HG02571 (cell line): ENCODE results near the gene STK32B.
"Not testable (repeated sequence)": the region's sequence is repeated elsewhere in the genome, so short reads cannot be mapped to it uniquely, and the experiment has no call there.

Source experiments
- ATAC-seq: cut with Tn5 transposase; IDR thresholded peaks from one replicate; pipeline ENCODE4 v1.9.1; 2021; ENCODE audit warnings: mild to moderate bottlenecking, moderate library complexity; ENCODE audit not compliant: unreplicated experiment

STK32B gene

DNA sequence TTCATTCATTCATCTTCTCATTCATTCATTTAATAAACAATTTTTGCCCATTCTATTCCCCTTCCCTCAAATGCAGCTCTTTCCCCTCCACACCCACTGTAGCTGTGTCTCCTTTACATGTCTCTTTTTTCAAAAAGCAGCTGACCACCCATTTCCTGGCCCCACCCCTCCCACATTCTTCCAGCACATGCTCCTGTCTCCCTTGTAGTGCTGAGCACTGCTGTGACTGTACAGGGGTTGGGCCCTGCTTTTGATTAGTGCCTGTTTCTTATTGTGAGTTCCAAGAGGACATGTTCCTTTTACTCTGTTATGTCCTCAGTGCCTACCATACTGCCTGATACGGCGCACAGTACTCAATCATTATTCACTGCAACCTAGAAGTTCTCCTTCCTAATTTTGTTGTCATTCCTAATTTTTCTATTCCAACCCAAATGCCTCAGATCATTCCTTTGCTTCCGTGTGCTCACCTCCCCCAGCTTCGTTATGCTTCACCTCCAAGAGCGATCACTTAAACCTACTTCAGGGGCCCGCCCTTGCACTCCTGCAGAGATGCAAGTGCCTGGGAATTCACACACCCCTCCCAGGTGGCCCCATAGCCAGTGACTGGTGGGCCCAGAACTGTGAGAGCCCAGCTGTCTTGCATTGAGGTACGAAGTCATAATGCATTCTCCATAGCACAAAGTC lies 152.2 kb downstream of the STK32B start:
- no peak for ATAC-seq

DNA sequence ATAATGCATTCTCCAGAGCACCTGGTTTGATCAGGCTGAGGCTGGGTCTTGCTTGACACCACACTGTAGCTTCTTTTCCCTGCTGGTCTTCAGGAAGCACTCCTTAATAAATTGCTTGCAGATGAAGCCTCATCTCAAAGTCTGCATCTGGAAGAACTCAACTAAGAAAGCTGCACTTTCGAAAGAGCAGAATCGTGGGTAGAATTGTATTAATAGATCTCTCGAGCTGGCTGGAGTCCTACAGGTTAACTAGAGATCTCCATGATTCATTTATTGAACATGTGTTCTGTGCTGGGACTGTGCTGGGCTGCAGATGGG lies 152.7 kb downstream of the STK32B start:
- ATAC-seq = no peak

DNA sequence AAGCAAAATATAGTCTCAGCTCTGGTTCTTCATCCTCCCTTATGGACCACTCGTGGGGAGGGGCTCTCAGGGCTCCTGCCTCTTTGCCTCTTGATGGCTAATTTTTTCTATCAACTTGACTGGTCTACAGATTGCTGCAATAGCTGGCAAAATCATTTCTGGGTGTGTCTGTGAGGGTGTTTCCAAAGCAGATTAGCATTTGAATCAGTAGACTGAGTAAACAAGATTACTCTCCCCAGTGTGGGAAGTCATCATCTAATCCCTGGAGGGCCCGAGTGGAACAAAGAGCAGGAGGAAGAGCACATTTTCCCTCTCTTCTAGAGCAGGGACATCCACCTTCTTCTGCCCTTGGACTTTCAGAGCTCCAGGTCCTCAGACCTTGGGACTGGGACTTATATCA lies 153.5 kb downstream of the STK32B start:
- no peak for ATAC-seq

DNA sequence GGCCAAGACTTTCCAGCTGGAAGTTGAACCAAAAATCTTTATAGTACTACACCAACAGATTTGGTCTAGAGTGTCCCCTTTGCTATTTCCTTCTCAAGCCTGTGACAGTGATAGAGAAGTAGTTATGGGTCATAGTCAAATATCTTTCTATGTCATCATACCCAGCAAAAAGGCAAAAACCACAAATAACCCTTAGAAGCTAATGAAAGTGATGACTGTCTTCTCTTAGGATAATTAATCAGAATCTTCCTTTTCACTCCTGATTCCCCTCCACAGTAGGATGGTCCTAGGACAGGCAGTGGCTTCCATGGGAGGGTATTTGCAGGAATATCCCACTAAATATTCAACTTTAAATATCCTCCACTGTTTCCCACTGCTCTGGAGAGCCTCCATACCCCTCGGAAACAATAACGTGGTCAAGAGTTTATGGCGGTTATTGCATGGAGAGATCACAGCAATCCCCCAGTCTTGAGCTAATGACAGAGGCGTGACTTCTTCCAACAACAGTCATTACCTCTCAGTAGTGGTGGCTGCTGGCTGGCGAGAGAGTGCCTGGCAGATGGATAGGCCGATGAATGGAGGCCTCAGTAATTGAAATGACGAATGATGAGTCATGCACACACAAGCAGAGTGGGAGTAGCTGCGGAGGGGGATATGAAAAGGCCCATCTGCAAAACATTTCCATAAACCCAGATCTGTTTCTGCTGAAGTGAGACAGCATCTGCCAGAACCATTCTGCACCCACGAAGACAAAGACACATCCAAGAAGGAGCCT lies 154.9 kb downstream of the STK32B start:
- no peak for ATAC-seq

DNA sequence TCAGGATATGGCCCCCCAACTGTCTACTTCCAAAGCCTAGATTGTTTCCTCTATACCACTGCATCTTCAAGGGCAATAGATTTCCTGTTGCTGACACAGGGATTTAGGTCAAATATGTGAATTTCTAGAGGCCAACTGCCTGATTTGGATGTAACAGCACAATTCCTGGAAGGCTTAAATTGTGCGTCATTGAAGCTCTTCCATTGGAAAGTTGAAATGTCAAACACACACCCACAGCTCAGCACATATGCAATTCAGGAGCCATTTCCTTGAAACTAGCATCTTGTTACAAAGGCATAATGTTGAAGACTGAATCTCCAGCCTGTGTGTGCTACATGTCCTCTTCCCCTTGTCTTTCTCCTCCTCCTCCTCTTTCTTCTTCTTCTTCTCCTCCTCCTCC lies 158.6 kb downstream of the STK32B start:
- ATAC-seq = no peak

DNA sequence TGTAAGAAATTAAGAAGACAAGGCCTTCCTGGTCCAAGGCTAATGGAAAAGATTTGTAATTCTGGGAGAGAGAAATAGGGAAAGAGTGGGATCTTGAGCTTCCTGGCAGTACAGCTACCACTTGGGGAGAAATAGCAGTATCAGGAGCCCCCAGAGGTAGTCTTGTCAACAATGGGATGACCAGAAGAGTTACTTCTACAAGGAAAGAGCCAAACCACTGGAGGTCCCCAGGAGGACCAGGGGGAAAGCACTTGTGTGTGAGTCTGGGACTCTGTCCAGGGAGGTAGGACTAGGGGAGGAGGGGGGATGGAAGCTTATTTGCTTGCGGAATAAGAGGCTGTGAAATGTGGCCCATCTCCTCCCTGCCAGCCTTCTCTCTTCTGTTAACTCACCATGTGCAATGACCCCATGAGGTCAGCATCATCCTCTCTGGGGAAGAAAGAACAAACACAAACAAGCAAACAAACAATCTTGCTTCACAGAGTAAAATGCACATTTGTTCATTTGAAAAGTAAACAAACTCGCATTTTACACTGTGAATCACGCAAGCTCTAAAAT lies 160.1 kb downstream of the STK32B start:
- ATAC-seq = no peak

DNA sequence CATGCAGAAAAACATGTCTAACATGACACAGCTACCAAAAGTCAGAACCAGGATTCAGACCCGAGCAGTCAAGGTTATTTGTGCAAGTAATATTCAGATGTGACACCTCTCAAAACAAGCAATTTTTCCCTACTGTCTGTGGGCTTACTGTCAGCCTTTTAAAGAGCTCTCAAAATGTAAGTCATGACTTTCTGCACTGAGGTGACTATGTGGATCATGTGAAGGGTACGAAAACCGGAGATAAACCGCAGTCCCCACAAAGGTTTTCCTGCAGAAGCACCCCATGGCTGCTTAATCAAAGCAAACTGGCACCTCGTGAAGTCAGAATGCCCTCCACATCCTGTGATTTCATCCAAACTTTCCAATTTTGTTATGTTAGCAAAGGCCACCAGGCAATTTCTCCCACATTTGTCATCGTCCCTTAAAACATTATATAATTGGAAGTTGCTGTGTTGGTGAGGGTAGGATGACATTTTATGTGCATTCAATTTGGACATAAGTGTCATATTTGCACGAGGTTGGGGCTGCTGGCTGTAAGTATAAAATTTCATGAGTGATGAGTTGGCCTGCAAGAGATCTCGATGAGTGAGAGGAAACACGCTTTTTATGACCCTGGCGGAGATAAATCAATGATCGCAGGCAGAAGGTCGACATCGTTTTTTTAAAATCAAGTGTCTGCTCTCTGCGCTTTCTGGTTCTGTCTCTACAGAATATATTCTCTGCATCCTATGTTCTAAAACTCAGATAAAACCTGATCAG lies 161.2 kb downstream of the STK32B start:
- ATAC-seq = no peak

DNA sequence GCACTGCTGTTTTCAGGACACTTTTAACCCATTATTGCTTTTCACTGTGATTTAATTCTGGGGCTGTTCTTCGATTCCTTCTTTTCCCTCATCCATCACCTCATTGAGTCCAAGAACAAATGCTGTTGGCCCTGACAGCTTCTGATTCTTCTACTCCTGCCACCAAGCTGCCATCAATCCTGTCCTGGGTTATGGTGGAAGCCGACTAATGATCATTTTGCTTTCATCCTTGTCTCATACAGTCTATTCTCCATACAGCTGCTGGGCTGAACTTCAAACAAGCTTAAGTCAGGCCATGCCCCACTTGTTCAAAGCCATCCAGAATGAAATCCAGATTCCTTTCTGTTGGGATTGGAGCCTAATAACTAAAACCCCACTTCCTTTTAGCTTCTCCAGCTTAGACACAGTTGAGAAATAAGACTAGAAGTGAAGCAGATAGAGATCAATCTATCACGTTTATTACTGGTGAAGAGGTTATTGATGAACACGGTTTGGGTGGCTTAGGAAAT lies 161.9 kb downstream of the STK32B start:
- no peak for ATAC-seq

DNA sequence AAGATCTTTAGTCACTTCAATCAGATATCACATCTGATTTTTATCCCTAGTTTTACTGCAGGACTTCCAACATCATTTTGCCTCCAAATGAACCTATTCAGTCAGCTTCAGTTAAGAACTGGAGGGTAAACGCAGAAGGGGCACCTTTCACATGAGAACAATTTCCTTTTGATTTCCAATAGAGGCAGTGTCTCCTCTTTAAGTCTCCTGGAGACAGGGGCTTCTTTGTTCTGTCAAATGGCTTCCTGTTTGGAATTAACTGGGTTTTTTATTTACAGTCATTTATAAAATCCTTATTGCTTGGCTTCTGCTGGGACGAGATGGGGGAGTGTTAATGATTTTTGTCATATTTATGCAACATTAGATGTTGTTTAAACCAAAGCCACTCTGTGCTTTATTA lies 164.0 kb downstream of the STK32B start:
- no peak for ATAC-seq

DNA sequence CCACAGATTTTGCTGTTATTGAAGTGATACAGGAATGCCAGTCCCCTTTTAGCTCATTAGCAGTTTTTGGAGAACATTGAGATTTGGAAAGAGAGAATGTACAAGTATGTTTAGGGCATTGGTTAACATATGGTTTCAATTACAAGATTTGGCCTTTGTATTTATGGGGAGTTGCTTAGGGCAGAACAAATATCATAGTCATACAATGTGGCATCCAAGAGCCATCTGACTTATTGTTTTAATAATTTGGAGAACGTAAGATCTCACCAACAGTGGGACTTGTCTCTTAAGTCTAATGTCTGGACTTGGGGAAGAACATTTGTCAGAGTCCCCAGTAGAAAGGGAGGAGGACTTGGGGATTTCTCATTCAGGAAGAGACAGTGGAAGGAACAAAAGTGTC lies 166.1 kb downstream of the STK32B start:
- ATAC-seq = no peak

DNA sequence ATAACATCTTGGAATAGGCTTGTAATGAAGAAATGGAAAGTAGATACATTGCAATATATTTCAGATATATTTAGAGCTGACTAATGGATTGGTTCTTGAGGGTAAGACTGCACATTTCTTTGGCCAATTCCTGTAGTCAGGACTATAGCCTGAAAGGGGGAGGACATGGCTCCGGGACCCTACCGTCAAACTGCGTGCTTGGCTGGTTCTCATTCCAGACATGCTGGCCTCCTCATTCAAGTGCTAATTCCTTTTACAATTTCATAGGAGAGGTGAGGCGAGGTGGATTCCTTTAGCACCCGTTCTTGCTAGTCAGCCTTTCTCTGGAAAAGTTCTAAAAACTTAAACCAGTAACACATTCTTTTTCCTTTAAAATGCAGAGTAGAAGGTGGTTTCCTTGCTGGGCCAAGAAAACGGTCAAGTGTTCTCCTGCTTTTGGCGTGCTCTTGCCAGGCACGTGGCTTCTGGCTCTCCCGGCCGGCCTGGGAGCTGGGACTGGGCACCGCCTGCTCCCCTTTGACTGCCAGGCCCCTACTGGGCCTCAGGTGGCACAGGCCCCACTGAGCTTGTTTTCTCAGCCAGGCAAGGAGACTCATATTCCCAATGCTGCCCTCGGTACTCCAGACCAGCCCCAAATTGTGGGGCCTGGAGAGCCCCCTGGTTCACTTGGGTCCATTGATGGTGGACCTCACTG lies 167.2 kb downstream of the STK32B start:
- no peak for ATAC-seq

DNA sequence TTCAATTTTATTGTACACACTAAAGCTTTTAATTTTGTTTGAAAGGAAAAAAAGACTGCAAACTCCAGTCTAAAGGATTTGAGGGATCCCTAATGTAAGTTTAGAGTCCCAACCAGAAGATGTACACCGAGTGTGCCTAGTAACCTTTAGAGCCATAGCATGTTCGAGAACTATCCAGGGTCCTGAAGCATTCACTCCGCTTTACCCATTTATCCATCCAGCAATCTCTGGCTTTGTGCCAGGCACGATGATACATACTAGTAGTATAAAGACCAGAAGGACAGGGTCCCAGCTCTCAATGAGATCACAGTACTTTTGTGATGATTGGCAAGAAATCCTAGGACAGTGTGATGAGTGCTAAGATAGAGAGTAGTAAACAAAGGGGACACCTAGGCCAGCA lies 168.7 kb downstream of the STK32B start:
- no peak for ATAC-seq

DNA sequence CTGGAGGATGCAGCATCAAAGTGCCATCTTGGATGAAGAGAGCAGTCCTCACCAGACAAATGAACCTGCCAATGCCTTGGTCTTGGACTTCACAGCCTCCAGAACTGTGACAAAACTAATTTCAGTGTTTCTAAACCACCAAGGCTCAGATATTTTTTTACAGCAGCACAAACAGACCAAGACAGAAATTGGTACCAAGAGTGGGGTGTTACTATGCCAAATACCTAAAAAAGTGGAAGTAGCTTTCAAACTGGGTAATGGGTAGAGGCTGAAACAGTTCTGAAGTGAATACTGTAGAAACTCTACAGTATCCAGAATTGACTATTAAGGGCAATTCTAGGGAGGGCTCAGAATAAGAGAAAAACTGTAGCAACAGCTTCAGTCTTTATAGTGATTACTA lies 170.8 kb downstream of the STK32B start:
- ATAC-seq = no peak

DNA sequence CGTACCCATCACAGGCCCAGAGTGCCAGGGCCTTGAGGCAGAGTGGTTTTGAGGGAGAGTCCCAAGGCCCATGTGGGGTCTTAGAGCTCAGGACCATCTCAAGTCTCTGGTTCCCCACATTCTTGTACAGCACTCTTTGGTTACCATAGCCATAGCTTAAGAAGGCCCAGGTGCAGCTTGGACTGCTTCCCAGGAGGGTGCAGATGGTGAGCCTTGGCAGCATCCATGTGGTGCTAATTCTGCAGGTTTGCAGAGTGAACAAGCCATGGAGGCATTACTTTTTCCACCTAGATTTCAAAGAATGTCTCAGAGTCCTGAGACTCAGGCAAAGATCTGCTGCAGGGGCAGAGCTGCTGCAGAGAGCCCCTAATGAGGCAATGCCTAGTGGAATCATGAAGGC lies 171.7 kb downstream of the STK32B start:
- no peak for ATAC-seq

DNA sequence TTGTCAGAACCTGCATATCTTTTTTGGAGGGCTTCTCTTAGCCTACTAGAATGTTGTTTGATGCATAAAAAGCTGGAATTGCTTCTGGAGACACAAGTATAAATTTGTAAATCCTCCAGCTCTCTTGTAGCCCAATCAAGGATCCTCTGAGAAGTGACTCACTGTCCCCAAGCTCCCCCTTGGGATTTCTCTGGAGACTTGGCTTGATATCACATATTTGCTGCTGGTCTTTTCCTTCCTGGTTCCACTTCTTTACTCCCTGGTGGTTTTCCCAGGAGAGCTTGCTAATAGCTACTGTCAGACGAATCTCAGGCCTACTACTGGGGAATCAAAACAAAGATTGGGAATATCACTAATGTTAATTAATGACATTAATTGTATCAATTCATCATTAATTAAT lies 173.1 kb downstream of the STK32B start:
- ATAC-seq = no peak

DNA sequence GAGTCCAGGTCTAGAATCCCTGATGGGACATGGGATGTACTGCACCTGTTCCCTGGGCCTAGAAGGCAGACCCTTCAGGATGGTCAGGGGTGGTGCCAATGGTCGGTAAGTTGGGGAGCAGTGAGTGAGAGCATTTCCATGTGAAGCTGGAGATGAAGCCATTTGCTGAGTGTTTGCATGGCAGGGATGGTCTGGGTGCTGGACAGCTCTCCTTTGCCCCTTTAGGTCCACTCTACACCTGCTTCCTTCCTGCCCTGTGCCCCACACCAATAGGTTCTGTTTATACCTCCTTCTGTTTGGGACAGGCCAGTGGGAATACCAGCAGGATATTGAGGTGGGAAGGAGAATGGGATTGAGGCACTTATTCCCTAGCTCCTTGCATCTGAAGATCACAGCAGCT lies 181.3 kb downstream of the STK32B start:
- no peak for ATAC-seq

DNA sequence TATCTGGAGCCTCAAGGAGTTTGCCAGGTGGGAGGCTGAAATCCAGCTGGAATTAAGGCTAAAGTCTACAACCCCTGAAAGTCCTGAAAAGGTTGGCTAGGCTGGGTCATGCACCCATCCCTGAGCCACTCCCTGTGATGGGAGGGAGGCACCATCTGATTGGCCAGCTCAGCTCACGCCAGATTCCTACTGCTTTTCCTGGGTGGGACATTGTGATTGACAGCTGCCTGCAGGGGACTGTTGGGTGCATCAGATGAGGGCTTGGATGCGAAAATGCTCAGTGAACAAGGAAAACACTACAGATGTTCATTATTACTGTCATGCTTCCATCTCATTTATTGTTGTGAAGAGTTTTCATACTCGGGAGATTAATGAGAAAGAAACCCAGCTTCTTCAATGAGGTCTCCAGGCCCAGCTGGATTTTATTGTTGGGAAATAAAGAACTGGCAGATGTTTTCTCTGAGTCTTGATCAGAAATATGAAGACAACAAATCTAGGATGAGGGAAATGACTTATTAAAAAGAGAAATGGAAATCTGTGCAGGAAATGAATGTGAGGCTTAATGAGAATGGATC lies 185.9 kb downstream of the STK32B start:
- ATAC-seq = no peak

DNA sequence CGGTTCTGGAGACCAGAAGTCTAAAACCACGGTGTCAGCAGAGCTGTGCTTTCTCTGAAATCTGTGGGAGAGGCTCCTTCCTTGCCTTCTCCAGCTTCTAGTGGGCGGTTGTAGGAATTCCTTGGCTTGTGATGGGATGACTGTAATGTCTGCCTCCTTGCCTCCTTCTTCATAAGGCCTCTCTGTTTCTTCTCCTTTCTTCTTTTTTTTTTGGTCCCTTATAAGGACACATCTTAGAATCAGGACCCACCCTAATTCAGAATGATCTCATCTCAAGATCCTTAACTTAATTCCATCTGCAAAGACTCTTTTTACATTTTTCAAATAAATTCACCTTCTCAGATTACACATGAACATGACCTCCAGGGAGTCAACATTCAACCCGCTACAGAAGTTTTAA lies 186.9 kb downstream of the STK32B start:
- ATAC-seq = no peak

DNA sequence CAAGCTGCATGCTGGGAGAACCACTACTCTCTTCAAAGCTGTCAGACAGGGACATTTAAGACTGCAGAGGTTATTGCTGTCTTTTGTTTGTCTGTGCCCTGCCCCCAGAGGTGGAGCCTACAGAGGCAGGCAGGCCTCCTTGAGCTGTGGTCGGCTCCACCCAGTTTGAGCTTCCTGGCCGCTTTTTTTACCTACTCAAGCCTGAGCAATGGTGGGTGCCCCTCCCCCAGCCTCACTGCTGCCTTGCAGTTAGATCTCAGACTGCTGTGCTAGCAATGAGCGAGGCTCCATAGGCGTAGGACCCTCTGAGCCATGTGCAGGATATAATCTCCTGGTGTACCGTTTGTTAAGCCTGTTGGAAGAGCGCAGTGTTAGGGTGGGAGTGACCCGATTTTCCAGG lies 195.8 kb downstream of the STK32B start:
- not testable (repeated sequence) for ATAC-seq

DNA sequence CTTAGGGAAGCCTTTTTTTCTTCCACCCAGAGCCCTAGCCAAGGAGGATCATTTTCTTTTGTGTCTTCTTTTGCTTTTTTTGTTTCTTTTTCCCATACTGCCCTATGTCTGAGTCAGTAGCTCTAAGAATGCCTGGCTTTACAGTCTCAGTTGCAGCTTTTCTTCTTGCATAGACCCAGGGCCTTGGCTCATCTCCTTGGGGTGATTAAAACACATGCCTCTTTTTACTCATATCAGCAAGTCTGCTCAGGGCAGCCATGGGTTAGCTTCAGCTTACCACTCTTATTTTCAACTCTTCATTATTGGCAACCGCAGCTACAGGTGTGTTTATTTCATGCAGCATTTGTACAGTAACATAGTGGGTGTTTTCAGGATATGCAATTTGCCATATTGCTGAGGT lies 196.5 kb downstream of the STK32B start:
- no peak for ATAC-seq

DNA sequence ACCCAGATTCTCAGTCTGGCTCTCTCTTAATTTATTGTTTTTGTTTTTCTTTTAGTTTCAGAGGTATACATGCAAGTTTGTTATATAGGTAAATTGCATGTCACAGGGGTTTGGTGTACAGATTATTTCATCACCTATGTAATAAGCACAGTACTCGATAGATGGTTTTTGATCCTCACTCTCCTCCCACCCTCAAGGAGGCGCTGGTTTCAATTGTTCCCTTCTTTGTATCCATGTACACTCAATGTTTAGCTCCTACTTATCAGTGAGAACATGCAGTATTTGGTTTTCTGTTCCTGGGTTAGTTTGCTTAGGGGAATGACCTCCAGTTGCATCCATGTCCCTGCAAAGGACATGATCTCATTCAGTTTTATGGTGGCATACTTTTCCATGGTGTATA lies 198.4 kb downstream of the STK32B start:
- no peak for ATAC-seq
